HEK293 (cell line): ENCODE measurements around the gene ALMS1.

Experiments used
- BCL11A ChIP-seq: fragments of 450-650 bp; formaldehyde crosslinking; IDR thresholded peaks from 2 replicates; pipeline ENCODE4 v1.5.1; 2016; ENCODE audit warnings: low read depth, missing biosample characterization, missing genetic modification characterization
- OSR2 ChIP-seq: fragments of 450-650 bp; formaldehyde crosslinking; IDR thresholded peaks from 2 replicates; pipeline ENCODE4 v1.5.1; 2016; ENCODE audit warnings: missing biosample characterization, missing genetic modification characterization
- TCF7L2 ChIP-seq: IDR thresholded peaks from 2 replicates; pipeline ENCODE4 v1.6.1; 2011; ENCODE audit warnings: low read depth, mild to moderate bottlenecking, inconsistent platforms, low read length, moderate library complexity, borderline replicate concordance
- ZBTB20 ChIP-seq: fragments of 450-650 bp; formaldehyde crosslinking; IDR thresholded peaks from 2 replicates; pipeline ENCODE4 v1.5.1; 2016; ENCODE audit warnings: missing biosample characterization, missing genetic modification characterization
- ZNF24 ChIP-seq: fragments of 450-650 bp; formaldehyde crosslinking; IDR thresholded peaks from 2 replicates; pipeline ENCODE4 v1.5.1; 2016; ENCODE audit warnings: missing biosample characterization, missing genetic modification characterization
- ZNF626 ChIP-seq: fragments of 450-650 bp; sonication (Bioruptor Pico); formaldehyde crosslinking; IDR thresholded peaks from 2 replicates; pipeline ENCODE4 v1.5.1; 2018; ENCODE audit warnings: missing biosample characterization, missing genetic modification characterization, inconsistent platforms
- ZNF791 ChIP-seq: fragments of 450-650 bp; formaldehyde crosslinking; IDR thresholded peaks from 2 replicates; pipeline ENCODE4 v1.5.1; 2016; ENCODE audit warnings: missing biosample characterization, missing genetic modification characterization
- TF ChIP-seq, protein P1 (sequence below): fragments of 450-650 bp; formaldehyde crosslinking; IDR thresholded peaks from 2 replicates; pipeline ENCODE4 v1.5.1; 2016; ENCODE audit warnings: missing biosample characterization, missing genetic modification characterization, borderline replicate concordance
- TF ChIP-seq, protein P2 (sequence below): fragments of 450-650 bp; formaldehyde crosslinking; IDR thresholded peaks from 2 replicates; pipeline ENCODE4 v1.5.1; 2016; ENCODE audit warnings: missing biosample characterization, missing genetic modification characterization
- TF ChIP-seq, protein P3 (sequence below): fragments of 450-650 bp; formaldehyde crosslinking; IDR thresholded peaks from 2 replicates; pipeline ENCODE4 v1.5.1; 2016; ENCODE audit warnings: missing biosample characterization, missing genetic modification characterization
- TF ChIP-seq, protein P4 (sequence below): fragments of 450-650 bp; formaldehyde crosslinking; IDR thresholded peaks from 2 replicates; pipeline ENCODE4 v1.5.1; 2016; ENCODE audit warnings: missing biosample characterization, missing genetic modification characterization
- TF ChIP-seq, protein P5 (sequence below): fragments of 450-650 bp; formaldehyde crosslinking; IDR thresholded peaks from 2 replicates; pipeline ENCODE4 v1.5.1; 2017; ENCODE audit warnings: missing biosample characterization, missing genetic modification characterization

DNA sequence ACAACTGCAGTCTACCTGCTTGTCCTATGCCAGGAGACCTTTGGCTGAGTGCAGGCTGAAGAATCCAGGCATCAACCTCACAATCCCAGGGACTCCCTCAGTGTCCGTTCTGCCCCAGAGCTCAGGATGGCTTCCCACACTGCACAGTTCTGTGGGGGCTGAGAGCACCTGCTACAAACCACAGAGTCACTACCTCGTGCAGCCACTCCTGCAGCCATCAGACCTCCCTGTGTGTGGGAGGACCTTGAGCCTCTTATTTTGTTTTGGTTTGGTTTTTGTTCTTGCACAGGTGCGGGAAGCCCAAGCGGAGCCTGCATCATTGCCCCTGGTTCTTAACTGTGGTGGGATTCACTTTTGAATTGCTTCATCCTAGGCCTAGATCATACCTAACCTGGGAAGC is 225.6 kb downstream of the ALMS1 start:
- TF ChIP-seq ZNF626, result no peak
- TF ChIP-seq, protein P1, sequence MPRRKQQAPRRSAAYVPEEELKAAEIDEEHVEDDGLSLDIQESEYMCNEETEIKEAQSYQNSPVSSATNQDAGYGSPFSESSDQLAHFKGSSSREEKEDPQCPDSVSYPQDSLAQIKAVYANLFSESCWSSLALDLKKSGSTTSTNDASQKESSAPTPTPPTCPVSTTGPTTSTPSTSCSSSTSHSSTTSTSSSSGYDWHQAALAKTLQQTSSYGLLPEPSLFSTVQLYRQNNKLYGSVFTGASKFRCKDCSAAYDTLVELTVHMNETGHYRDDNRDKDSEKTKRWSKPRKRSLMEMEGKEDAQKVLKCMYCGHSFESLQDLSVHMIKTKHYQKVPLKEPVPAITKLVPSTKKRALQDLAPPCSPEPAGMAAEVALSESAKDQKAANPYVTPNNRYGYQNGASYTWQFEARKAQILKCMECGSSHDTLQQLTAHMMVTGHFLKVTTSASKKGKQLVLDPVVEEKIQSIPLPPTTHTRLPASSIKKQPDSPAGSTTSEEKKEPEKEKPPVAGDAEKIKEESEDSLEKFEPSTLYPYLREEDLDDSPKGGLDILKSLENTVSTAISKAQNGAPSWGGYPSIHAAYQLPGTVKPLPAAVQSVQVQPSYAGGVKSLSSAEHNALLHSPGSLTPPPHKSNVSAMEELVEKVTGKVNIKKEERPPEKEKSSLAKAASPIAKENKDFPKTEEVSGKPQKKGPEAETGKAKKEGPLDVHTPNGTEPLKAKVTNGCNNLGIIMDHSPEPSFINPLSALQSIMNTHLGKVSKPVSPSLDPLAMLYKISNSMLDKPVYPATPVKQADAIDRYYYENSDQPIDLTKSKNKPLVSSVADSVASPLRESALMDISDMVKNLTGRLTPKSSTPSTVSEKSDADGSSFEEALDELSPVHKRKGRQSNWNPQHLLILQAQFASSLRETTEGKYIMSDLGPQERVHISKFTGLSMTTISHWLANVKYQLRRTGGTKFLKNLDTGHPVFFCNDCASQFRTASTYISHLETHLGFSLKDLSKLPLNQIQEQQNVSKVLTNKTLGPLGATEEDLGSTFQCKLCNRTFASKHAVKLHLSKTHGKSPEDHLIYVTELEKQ (tag by site-specific recombination), result no peak
- no peak for TF ChIP-seq BCL11A (tag by site-specific recombination)
- TF ChIP-seq ZNF24 (tag by site-specific recombination), result no peak
- TF ChIP-seq, protein P2, sequence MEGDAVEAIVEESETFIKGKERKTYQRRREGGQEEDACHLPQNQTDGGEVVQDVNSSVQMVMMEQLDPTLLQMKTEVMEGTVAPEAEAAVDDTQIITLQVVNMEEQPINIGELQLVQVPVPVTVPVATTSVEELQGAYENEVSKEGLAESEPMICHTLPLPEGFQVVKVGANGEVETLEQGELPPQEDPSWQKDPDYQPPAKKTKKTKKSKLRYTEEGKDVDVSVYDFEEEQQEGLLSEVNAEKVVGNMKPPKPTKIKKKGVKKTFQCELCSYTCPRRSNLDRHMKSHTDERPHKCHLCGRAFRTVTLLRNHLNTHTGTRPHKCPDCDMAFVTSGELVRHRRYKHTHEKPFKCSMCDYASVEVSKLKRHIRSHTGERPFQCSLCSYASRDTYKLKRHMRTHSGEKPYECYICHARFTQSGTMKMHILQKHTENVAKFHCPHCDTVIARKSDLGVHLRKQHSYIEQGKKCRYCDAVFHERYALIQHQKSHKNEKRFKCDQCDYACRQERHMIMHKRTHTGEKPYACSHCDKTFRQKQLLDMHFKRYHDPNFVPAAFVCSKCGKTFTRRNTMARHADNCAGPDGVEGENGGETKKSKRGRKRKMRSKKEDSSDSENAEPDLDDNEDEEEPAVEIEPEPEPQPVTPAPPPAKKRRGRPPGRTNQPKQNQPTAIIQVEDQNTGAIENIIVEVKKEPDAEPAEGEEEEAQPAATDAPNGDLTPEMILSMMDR (tag by site-specific recombination), result no peak
- TF ChIP-seq TCF7L2, result no peak
- no peak for TF ChIP-seq OSR2
- TF ChIP-seq ZNF791, result no peak
- TF ChIP-seq ZBTB20, result no peak
- TF ChIP-seq, protein P3, sequence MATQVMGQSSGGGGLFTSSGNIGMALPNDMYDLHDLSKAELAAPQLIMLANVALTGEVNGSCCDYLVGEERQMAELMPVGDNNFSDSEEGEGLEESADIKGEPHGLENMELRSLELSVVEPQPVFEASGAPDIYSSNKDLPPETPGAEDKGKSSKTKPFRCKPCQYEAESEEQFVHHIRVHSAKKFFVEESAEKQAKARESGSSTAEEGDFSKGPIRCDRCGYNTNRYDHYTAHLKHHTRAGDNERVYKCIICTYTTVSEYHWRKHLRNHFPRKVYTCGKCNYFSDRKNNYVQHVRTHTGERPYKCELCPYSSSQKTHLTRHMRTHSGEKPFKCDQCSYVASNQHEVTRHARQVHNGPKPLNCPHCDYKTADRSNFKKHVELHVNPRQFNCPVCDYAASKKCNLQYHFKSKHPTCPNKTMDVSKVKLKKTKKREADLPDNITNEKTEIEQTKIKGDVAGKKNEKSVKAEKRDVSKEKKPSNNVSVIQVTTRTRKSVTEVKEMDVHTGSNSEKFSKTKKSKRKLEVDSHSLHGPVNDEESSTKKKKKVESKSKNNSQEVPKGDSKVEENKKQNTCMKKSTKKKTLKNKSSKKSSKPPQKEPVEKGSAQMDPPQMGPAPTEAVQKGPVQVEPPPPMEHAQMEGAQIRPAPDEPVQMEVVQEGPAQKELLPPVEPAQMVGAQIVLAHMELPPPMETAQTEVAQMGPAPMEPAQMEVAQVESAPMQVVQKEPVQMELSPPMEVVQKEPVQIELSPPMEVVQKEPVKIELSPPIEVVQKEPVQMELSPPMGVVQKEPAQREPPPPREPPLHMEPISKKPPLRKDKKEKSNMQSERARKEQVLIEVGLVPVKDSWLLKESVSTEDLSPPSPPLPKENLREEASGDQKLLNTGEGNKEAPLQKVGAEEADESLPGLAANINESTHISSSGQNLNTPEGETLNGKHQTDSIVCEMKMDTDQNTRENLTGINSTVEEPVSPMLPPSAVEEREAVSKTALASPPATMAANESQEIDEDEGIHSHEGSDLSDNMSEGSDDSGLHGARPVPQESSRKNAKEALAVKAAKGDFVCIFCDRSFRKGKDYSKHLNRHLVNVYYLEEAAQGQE (tag by site-specific recombination), result no peak
- TF ChIP-seq, protein P4, sequence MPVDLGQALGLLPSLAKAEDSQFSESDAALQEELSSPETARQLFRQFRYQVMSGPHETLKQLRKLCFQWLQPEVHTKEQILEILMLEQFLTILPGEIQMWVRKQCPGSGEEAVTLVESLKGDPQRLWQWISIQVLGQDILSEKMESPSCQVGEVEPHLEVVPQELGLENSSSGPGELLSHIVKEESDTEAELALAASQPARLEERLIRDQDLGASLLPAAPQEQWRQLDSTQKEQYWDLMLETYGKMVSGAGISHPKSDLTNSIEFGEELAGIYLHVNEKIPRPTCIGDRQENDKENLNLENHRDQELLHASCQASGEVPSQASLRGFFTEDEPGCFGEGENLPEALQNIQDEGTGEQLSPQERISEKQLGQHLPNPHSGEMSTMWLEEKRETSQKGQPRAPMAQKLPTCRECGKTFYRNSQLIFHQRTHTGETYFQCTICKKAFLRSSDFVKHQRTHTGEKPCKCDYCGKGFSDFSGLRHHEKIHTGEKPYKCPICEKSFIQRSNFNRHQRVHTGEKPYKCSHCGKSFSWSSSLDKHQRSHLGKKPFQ (tag by site-specific recombination), result no peak
- TF ChIP-seq, protein P5, sequence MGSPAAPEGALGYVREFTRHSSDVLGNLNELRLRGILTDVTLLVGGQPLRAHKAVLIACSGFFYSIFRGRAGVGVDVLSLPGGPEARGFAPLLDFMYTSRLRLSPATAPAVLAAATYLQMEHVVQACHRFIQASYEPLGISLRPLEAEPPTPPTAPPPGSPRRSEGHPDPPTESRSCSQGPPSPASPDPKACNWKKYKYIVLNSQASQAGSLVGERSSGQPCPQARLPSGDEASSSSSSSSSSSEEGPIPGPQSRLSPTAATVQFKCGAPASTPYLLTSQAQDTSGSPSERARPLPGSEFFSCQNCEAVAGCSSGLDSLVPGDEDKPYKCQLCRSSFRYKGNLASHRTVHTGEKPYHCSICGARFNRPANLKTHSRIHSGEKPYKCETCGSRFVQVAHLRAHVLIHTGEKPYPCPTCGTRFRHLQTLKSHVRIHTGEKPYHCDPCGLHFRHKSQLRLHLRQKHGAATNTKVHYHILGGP (tag by site-specific recombination), result no peak
